HUES48 (cell line): ENCODE data around the gene PELI1.

Source experiments
- H3K27ac ChIP-seq: one replicate; pipeline ENCODE4 v1.7.0; 2013; ENCODE audit warnings: low read depth, low read length, inconsistent platforms
- H3K27me3 ChIP-seq: 2 replicates; pipeline ENCODE4 v1.6.1; 2013; ENCODE audit warnings: mild to moderate bottlenecking, low read length; ENCODE audit not compliant: control insufficient read depth, insufficient read depth
- H3K36me3 ChIP-seq: 2 replicates; pipeline ENCODE4 v1.6.1; 2013; ENCODE audit warnings: low read length; ENCODE audit not compliant: control insufficient read depth, insufficient read depth
- H3K4me1 ChIP-seq: 2 replicates; pipeline ENCODE4 v1.6.1; 2013; ENCODE audit warnings: mild to moderate bottlenecking, low read length; ENCODE audit not compliant: control insufficient read depth, insufficient read depth
- H3K4me3 ChIP-seq: 2 replicates; pipeline ENCODE4 v1.5.1; 2013; ENCODE audit warnings: mild to moderate bottlenecking, low read depth, low read length
- H3K9ac ChIP-seq: 2 replicates; pipeline ENCODE4 v1.6.1; 2013; ENCODE audit warnings: mild to moderate bottlenecking, low read depth, low read length, moderate library complexity
- H3K9me3 ChIP-seq: 2 replicates; pipeline ENCODE4 v1.6.1; 2013; ENCODE audit warnings: low read length; ENCODE audit not compliant: control insufficient read depth, insufficient read depth

The PELI1 gene, protein sequence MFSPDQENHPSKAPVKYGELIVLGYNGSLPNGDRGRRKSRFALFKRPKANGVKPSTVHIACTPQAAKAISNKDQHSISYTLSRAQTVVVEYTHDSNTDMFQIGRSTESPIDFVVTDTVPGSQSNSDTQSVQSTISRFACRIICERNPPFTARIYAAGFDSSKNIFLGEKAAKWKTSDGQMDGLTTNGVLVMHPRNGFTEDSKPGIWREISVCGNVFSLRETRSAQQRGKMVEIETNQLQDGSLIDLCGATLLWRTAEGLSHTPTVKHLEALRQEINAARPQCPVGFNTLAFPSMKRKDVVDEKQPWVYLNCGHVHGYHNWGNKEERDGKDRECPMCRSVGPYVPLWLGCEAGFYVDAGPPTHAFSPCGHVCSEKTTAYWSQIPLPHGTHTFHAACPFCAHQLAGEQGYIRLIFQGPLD

DNA sequence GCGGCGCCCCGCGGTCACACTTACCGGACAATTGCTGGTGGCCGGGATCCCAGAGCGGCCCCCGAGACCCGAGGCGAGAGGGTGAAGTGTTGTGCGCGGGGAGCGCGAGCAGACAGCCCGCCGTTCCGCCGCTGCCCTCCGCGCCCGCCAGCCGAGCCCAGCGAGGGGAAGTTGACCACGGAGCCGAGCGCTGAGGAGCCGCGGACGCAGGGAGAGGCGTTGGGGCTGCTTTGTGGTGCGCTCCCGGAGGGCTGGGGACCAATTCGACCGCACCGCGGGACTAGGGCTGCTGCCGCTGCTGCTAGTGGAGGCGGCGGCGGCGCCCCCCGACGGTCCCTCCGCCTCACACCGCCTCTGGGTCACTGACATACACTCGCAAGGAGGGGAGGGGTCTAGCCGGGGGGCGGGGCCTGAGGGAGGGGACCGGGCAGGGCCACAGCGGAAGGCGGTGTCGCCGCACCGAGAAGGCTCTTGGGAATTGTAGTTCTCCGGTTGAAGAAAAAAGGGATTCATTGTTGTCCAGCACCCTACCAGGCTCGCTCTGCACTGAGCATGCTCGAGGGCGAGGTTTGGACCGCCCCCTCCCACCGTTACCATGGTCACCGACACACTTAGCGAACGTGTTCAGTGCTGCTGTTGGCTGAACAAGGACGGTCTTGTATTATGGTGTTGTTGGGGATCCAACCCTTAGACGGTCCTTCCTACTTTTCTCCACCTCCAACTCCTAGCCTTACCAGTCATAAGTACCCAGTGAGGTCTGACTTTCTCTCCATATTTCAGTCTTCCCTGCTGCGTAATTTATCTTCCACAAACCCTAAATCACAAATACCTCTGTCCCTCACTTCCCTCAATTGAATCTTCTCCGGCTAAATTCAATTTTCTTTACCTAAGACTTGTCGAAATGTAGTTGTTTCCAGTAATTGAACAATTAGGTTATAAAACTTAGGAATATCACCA lies at the start of gene PELI1:
PELI1 (minus strand) TSS at position 364 of the 957 bp plus-strand sequence. CDS start 36,110 bp downstream, outside the sequence.
- peaks cover 3% of the 10 kb centered on the region for H3K36me3 ChIP-seq
- H3K4me1 ChIP-seq = peaks cover 40% of the 10 kb centered on the region
- H3K27ac ChIP-seq = peak within 1 kb of the TSS; percentile 94
- peak within 1 kb of the TSS; percentile 89 for H3K9ac ChIP-seq
- no peaks in the 10 kb centered on the region for H3K27me3 ChIP-seq
- H3K4me3 ChIP-seq = peak within 1 kb of the TSS; percentile 90
- no peaks in the 10 kb centered on the region for H3K9me3 ChIP-seq

DNA sequence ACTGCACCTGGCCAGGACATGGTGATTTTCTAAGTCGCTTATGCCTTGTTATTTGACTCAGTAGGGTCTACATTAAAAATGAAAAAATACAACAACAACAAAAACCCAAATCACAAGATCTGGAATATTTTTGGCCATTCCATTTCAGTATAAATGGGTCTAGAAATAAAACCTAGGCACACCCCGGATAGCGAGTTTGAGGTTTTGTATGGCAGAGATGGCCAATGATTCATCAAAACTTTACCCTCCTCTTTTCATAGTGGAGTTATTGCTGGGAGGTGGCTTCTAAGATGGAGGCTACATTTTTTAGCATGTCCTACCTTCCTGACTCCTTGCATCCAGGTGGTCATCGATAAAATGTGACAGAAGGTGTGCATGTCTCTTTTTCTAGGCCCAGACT lies 49.3 kb upstream of the PELI1 start:
- no peaks in the 10 kb centered on the region for H3K27me3 ChIP-seq
- no peak overlapping the region for H3K27ac ChIP-seq
- no peaks in the 10 kb centered on the region for H3K36me3 ChIP-seq
- no peak overlapping the region for H3K9ac ChIP-seq
- no peak overlapping the region for H3K4me3 ChIP-seq
- H3K9me3 ChIP-seq = no peaks in the 10 kb centered on the region
- peaks cover 34% of the 10 kb centered on the region for H3K4me1 ChIP-seq

DNA sequence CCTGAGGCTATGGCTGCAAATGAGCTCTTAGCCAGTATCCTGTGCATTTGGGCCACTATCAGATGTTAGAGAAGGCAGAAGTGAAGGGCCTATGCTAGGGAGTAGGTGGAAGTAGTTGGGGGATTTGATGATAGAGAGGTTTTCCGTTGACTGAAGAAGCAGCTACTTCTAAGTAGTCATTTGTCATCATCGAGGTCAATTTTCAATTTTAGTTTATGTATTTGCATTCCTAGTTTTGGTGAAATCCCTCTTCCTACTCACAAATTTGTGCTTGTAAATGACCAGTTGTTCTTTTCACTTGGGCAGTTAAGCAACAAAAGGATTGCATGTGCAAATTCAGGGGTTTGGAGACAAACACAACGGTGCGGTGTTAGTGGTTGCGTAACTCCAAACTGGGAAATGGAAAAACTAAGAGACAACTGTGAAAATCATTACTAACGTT lies 48.5 kb upstream of the PELI1 start:
- Histone ChIP-seq H3K4me3 (no peak overlapping the region), H3K9ac (no peak overlapping the region), H3K4me1 (peaks cover 42% of the 10 kb centered on the region), H3K27ac (no peak overlapping the region), H3K9me3 (no peaks in the 10 kb centered on the region), H3K27me3 (no peaks in the 10 kb centered on the region), H3K36me3 (no peaks in the 10 kb centered on the region)

DNA sequence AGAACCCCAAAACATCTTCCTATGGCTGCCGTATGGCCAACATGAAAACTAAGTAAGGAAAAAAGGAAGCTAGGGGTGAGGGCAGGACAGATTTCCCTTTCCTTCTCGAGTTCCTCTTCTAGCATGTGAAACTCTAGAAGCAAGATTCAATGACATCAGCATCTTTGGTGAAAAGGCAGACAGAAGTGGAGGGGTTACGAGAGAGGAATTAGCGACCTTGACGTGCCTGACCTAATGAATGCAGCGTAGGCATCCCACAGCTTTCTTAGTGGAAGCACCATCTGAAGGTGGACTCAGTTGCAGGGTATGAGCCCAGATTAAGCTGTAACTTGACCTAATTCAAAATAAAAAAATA lies 47.9 kb upstream of the PELI1 start:
- H3K9ac ChIP-seq = no peak overlapping the region
- no peaks in the 10 kb centered on the region for H3K27me3 ChIP-seq
- no peak overlapping the region for H3K27ac ChIP-seq
- H3K4me3 ChIP-seq = no peak overlapping the region
- H3K36me3 ChIP-seq = no peaks in the 10 kb centered on the region
- no peaks in the 10 kb centered on the region for H3K9me3 ChIP-seq
- peaks cover 46% of the 10 kb centered on the region for H3K4me1 ChIP-seq

DNA sequence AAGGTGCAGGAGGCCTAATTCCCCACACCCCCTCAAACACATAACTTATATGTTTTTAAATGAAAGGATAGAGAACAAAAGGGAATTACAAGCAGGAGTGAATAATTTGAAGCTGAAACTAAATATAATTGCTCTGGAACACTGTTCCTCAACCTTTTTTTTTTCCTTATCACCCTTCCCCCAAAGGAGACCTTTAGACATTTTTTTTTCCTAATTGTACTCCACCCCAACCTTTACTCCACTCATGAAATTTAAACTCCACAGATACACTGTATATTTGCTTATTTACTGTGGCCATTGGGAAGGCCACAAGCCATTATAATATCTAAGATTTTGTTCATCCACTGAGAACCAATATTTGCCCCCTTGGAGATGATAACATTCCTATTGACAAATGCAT lies 45.4 kb upstream of the PELI1 start:
- Histone ChIP-seq H3K4me3 (no peak overlapping the region), H3K4me1 (peaks cover 50% of the 10 kb centered on the region)

DNA sequence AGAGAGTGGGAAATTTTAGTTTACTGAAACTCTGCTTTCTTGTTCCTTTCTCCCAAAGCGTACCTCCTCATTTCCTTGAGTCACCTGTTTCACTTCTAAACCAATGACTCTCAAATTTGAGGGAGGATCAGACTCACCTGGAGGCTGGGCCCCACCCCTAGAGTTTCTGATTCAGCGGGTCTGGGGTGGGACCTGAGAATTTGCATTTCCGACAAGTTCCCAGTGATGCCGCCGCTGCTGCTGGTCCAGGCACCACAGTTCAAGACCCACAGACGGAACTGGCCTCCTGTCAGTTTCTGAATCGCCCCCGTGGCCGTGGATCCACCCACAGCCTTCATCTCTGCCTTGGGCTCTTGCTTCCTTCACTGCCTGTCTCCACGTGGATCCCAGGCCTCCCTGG lies 44.9 kb upstream of the PELI1 start:
- Histone ChIP-seq H3K36me3 (no peaks in the 10 kb centered on the region), H3K27ac (no peak overlapping the region), H3K4me1 (peaks cover 50% of the 10 kb centered on the region), H3K9me3 (no peaks in the 10 kb centered on the region), H3K9ac (no peak overlapping the region), H3K4me3 (no peak overlapping the region), H3K27me3 (no peaks in the 10 kb centered on the region)

More for the DNA sequence above, 45.4 kb upstream of the PELI1 start:
- no peak overlapping the region for H3K9ac ChIP-seq
- no peaks in the 10 kb centered on the region for H3K9me3 ChIP-seq
- no peak overlapping the region for H3K27ac ChIP-seq
- H3K27me3 ChIP-seq = no peaks in the 10 kb centered on the region
- no peaks in the 10 kb centered on the region for H3K36me3 ChIP-seq

DNA sequence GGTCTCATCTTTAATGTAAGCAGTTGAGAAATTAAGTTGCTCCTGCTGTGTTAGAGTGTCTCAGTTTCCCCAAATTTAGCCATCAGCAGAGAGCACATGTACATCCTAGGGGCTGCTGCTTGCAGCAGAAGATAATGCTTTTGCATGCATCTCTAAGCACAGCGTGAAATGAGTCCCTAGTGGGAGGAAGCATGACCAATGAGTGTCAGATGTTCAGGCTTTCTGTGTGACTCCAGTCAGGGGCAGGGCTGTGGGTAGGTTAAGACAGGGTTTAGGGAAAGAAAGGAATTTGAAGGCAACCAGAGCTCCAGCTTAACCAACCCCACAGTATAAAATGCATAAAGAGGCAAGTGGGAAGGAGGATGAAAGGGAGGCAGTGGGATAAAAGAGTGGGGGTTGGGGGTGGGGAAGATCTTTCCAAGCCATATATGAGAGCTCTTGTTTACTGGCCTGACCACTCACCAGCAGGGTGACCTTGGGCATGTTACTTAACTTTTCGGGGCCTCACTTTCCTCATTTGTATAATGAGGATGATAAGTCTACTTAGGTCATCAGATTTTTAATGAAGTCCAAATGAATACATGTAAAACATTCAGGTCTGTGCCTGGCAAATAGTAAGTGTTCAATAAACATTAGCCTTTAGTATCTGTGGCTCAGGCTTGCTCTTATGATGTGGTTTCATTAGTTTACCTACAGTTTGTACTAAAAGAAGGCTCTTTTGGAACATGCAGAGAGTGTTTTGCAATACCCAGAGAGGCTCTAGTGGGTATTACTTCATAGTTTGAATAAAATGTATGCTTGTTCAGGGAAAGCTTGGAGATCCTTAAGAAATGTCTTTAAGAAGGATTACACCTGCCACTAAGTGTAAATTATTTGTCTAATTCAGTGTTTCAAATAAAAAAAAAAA lies 42.7 kb upstream of the PELI1 start:
- Histone ChIP-seq H3K4me3 (no peak overlapping the region), H3K27me3 (no peaks in the 10 kb centered on the region), H3K4me1 (peaks cover 40% of the 10 kb centered on the region), H3K9ac (no peak overlapping the region), H3K9me3 (no peaks in the 10 kb centered on the region), H3K36me3 (no peaks in the 10 kb centered on the region), H3K27ac (no peak overlapping the region)

DNA sequence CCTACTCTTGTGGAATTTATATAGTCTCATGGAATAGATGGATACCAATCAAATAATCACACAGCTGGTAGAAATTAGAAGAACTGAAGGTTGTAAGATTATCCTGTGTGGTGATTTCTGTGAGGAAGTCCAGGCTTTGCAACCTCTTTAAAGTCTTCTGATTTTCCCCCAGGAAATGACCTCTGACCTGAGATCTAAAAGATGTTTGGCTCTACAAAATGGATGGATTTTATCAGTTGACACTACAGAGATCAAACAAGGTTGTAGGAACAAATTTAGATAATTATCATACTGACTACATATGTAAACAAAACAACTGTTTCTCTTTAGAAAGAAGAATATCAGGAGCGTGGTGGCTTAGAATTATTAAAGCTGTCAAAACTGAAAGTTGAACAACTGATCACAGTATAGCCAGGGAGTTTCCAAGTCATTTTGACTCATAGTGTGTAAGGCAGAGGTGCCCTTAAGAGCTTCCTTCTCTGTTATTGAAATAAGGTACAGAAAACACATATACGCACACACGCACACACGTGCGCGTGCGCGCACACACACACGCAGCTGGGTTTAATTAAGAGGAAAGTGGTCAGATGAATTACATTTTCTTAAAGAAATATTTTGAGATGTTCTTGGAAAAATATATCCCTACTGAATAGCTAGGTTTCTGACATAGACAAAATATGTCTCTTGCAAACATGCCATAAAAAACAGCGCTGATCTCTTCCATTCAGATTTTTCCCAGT lies 35.5 kb upstream of the PELI1 start:
- Histone ChIP-seq H3K27me3 (no peaks in the 10 kb centered on the region), H3K9me3 (no peaks in the 10 kb centered on the region), H3K36me3 (no peaks in the 10 kb centered on the region), H3K27ac (no peak overlapping the region), H3K4me3 (no peak overlapping the region), H3K9ac (no peak overlapping the region), H3K4me1 (peaks cover 6% of the 10 kb centered on the region; the same call in 1 of the 2 replicates)

DNA sequence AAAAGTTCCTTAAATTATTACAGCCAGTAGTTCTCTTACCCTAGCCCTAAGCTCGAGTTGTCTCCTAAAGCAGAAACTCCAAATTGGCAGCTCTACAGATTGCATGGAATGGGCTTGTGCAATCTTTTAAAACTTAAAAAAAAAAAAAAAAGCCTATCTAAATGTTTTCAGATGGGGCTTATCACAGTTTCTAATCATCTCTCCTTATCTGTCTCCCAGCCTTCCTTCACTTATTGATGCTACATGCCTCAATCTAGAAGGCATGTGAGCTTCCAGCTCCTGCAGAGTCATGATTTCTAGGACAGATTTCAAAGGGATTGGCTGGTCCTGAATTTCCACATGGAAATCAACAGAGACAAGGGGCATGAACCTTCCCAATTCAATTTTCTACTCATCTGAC lies 33.1 kb upstream of the PELI1 start:
- no peak overlapping the region for H3K4me3 ChIP-seq
- H3K9ac ChIP-seq = no peak overlapping the region
- no peak overlapping the region for H3K27ac ChIP-seq
- no peaks in the 10 kb centered on the region for H3K9me3 ChIP-seq
- H3K36me3 ChIP-seq = no peaks in the 10 kb centered on the region
- H3K4me1 ChIP-seq = peaks cover 14% of the 10 kb centered on the region
- no peaks in the 10 kb centered on the region for H3K27me3 ChIP-seq
